Mammary epithelial cell (primary cell): Measurements from ENCODE around the gene FAM72B.
"Not testable (repeated sequence)": the region's sequence is repeated elsewhere in the genome, so short reads cannot be mapped to it uniquely, and the experiment has no call there.

Experiments used
- CTCF ChIP-seq, 2 donors: IDR thresholded peaks in 1 of 2; conservative IDR thresholded peaks in 1 of 2; 2 replicates each; pipeline ENCODE4 v1.5.1; 2011 to 2012; ENCODE audit warnings: inconsistent platforms in 2 of 2, low read length in 2 of 2, mild to moderate bottlenecking in 2 of 2, control low read depth in 1 of 2, low read depth in 1 of 2; ENCODE audit not compliant: insufficient read depth in 1 of 2; ENCODE audit errors: extremely low read depth in 1 of 2
- EZH2 ChIP-seq: IDR thresholded peaks from 2 replicates; pipeline ENCODE4 v1.6.1; 2012; ENCODE audit warnings: low read length, inconsistent platforms, borderline replicate concordance

DNA sequence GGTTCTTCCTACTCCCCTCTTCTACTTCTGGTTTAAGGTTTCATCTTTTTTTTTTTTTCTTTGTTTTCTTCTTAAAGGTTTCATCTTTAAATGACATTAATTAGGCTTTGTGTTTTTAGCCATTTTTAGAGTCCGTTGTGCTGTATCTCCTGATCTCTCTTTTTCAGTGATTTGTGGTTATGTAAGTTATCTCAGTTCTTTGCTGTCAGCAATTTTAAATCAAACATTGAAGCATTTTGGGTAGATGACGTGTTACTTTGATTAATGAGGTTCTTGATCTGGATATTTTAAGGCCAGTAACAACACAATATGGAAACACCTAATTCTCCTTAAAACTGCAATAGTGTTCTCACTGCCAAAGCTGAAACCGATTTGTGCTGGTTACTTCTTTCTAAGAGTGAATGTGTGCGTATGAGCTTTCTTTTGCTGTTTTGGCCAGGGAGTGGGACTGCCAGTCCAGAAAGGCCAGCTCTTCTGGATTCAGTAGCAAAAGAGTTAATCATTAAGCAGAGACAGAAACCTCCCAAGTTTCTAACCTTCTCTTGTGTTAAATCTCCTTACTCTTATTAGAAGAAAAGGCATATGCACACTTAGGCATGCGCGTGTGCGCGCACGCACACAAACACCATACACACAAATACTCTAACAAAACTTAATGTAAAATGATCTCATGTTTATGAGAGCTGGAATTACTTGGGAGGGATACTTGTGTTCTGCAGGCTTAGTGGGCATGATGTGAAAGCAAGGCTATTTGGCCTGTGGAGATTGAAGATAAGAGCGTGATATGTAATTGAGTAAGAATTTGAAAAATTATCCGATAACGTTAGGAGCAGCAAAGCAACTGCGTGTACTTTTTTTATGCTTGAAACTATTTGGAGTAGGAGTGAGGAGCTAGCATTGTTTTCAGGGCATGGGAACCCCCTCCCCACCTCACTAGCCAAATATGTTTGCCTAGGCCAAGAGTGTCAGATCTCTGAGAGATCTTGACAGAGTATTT is 17.1 kb upstream of the FAM72B start:
- TF ChIP-seq CTCF (conservative IDR thresholded peaks at IDR 0.05 in 1 of 2, IDR thresholded peaks at IDR 0.05 in 1 of 2; ENCODE audit: extremely low read depth in 1 of 2, insufficient read depth in 1 of 2, low read depth in 1 of 2, low read length in 2 of 2); EZH2: not testable (repeated sequence)
